ENCODE measurements around the gene M1AP.

DNA sequence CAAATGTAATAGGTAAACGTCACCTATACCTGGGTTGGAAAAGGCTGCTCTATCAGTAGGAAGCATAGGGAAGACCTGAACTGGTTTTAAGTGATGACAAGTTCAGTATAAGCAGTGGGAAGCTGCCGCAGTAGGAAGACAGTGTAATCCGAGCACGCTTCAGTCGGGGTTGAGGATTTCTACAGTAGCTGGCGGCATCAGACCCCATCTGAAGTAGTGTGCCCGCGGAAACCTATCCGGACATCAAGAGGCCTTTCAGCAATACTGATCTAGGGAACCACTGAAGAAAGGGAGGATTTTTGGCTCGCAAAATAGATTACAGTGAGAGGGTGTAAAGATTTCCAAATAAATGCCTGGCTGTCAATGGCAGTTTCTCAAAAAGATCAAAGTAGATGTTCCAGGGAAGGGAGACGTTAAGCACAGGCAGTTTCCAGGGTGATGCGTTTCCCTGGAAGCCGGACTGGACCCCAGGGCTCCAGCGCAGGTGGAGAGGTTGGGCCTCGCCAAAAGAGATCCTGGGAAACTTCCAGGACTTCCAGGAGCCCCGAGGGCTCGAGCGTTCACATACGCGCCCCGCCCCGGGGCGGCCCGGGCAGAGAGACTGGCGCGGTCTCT, 99.7 kb downstream of the M1AP start:
- TF ChIP-seq POLR2AphosphoS5 (IDR thresholded peaks at IDR 0.05; ENCODE audit: borderline replicate concordance, low read depth, low read length) (no peak), EZH2 (IDR thresholded peaks at IDR 0.05) (no peak), FOXP2 (optimal IDR thresholded peaks at IDR 0.05; ENCODE audit: control extremely low read depth, extremely low read length, insufficient read depth) (no peak)
